Vagina (tissue), 2 donors: Measurements from ENCODE around the gene SRI. TPM values are rescaled to one million over a fixed set of nuclear protein-coding genes. Genes with fewer than 3 reads are reported as not detected.
"Not testable (repeated sequence)": the region's sequence is repeated elsewhere in the genome, so short reads cannot be mapped to it uniquely, and the experiment has no call there.

Experiments
- DNase-seq, 2 donors: peaks; one replicate each; pipeline ENCODE4 v3.0.0-alpha.2; 2017; ENCODE audit errors: extremely low spot score in 2 of 2
- H3K27ac ChIP-seq: fragments of 200-600 bp; sonication (generic); one replicate; pipeline ENCODE4 v1.5.1; 2019
- H3K27me3 ChIP-seq: fragments of 200-600 bp; sonication (generic); one replicate; pipeline ENCODE4 v1.5.1; 2019
- H3K36me3 ChIP-seq, 2 donors: fragments of 200-600 bp; sonication (generic); one replicate each; pipeline ENCODE4 v1.5.1; 2017 to 2019
- H3K4me1 ChIP-seq: fragments of 200-600 bp; sonication (generic); one replicate; pipeline ENCODE4 v1.5.1; 2019
- H3K4me3 ChIP-seq, 2 donors: fragments of 200-600 bp; sonication (generic); 1 replicate in 1 of 2; 2 replicates in 1 of 2; pipeline ENCODE4 v1.5.1; 2016 to 2019
- H3K9me3 ChIP-seq: fragments of 200-600 bp; sonication (generic); one replicate; pipeline ENCODE4 v1.5.1; 2019
- POLR2A ChIP-seq, 2 donors: fragments of 450-650 bp; IDR thresholded peaks; one replicate each; pipeline ENCODE4 v1.6.1; 2017; ENCODE audit warnings: antibody characterized with exemption in 2 of 2, mild to moderate bottlenecking in 2 of 2, moderate library complexity in 2 of 2
- POLR2AphosphoS5 ChIP-seq, 2 donors: sonication (generic); formaldehyde crosslinking; IDR thresholded peaks; one replicate each; pipeline ENCODE4 v1.9.0; 2017; ENCODE audit warnings: antibody characterized with exemption in 2 of 2, mild to moderate bottlenecking in 2 of 2, low read depth in 1 of 2; ENCODE audit not compliant: insufficient read depth in 1 of 2
- intact Hi-C: fragments of 100-400 bp; cut with DNase I; formaldehyde crosslinking; loops from one replicate; pipeline ENCODE4 v1.15.1; 2023
- total RNA-seq: library from RNA; depleted of rRNA; stranded (reverse); fragments of >200 nt; gene quantifications from one replicate; pipeline ENCODE4 v1.2.3, GENCODE V29; 2016
- TF ChIP-seq, protein P1 (sequence below), 3 experiments: fragments of 450-650 bp in 2 of 3; fragments of 200-600 bp in 1 of 3; sonication (generic) in 1 of 3; IDR thresholded peaks; one replicate each; pipeline ENCODE4 v1.5.1; 2017 to 2019; ENCODE audit warnings: antibody characterized with exemption in 3 of 3, mild to moderate bottlenecking in 2 of 3, moderate library complexity in 2 of 3

The SRI gene
- total RNA-seq, 1 donor from 2014 or later, result 53.0 TPM

DNA sequence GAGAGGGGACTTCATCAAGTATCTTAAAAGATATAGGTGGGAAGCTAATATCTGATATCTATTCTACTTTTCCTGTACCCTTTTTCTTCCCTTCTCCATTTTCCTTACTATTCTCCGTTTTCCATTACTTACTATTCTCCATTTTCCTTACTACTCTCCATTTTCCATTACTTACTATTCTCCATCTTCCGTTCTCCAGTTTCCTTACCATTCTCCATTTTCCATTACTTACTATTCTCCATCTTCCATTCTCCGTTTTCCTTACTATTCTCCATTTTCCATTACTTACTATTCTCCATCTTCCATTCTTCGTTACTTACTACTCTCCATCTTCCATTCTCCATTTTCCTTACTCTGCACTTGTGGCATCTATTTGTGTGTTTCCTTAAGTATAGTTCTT, 47.6 kb upstream of the SRI start:
- Histone ChIP-seq H3K4me1 (no peaks in the 10 kb centered on the region), H3K9me3 (no peaks in the 10 kb centered on the region), H3K27me3 (no peaks in the 10 kb centered on the region), H3K27ac (no peak overlapping the region), H3K36me3 (no peaks in the 10 kb centered on the region), H3K4me3 (no peak overlapping the region)
- intact Hi-C loops, result no loop called here
- no peak for DNase-seq
- no peak for TF ChIP-seq POLR2AphosphoS5 (IDR thresholded peaks at IDR 0.05; ENCODE audit: insufficient read depth in 1 of 2, low read depth in 1 of 2)
- TF ChIP-seq, protein P1, sequence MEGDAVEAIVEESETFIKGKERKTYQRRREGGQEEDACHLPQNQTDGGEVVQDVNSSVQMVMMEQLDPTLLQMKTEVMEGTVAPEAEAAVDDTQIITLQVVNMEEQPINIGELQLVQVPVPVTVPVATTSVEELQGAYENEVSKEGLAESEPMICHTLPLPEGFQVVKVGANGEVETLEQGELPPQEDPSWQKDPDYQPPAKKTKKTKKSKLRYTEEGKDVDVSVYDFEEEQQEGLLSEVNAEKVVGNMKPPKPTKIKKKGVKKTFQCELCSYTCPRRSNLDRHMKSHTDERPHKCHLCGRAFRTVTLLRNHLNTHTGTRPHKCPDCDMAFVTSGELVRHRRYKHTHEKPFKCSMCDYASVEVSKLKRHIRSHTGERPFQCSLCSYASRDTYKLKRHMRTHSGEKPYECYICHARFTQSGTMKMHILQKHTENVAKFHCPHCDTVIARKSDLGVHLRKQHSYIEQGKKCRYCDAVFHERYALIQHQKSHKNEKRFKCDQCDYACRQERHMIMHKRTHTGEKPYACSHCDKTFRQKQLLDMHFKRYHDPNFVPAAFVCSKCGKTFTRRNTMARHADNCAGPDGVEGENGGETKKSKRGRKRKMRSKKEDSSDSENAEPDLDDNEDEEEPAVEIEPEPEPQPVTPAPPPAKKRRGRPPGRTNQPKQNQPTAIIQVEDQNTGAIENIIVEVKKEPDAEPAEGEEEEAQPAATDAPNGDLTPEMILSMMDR (IDR thresholded peaks at IDR 0.05), result no peak
- TF ChIP-seq POLR2A (IDR thresholded peaks at IDR 0.05), result no peak

DNA sequence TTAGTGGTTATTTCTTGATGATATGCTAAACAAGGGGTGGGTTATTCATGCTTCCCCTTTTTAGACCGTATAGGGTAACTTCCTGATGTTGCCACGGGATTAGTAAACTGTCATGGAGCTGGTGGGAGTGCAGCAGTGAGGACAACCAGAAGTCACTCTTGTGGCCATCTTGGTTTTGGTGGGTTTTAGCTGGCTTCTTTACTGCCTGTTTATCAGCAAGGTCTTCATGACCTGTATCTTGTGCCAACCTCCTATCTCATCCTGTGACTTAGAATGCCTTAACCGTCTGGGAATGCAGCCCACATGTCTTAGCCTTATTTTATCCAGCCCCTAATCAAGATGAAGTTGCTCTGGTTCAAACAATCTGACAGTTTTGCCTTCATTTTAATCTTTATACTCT, 45.1 kb upstream of the SRI start:
- H3K27ac ChIP-seq, H3K36me3 ChIP-seq, H3K9me3 ChIP-seq, intact Hi-C loops, H3K4me1 ChIP-seq, DNase-seq, H3K4me3 ChIP-seq, H3K27me3 ChIP-seq: not testable (repeated sequence)

DNA sequence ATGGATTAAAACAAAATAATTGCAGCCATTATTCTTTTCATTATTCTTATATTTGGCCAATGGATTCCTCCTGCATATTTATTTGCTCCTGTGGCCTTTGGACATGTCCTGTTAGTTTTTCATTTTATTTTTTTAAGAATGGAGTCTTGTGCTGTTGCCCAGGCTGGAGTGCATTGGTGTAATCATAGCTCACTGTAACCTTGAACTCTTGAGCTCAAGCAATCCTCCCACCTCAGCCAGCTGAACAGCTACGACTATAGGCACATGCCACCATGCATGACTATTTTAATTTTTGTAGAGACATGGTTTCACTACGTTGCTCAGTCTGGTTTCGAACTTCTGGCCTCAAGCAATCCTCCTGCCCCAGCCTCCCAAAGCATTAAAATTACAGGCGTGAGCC, 42.7 kb upstream of the SRI start:
- H3K9me3 ChIP-seq, result no peaks in the 10 kb centered on the region
- intact Hi-C loops, result no loop called here
- H3K4me1 ChIP-seq, result no peaks in the 10 kb centered on the region
- no peaks in the 10 kb centered on the region for H3K36me3 ChIP-seq
- no peak overlapping the region for H3K27ac ChIP-seq
- no peak overlapping the region for H3K4me3 ChIP-seq
- no peaks in the 10 kb centered on the region for H3K27me3 ChIP-seq
- no peak for DNase-seq
- TF ChIP-seq POLR2A (IDR thresholded peaks at IDR 0.05), result no peak
- TF ChIP-seq, protein P1 (IDR thresholded peaks at IDR 0.05), result no peak
- TF ChIP-seq POLR2AphosphoS5 (IDR thresholded peaks at IDR 0.05; ENCODE audit: insufficient read depth in 1 of 2, low read depth in 1 of 2), result no peak

DNA sequence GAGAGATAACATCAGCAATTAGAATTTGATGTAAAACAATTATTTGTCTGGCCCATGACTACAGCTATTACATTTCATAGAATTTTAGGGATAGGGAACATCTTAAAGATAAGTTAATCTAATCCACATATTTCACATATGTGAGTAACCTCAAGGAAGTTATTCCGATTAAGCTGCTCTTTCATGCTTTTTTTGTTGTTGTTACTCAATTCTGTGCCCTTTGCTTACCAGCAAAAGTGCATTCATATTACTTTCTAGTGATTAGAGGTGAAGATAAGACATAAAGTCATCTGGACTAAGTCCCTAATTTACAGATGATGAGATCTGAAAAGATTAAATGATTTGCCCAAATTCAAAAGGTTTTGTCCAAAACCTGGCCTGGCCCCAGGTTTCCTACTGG, 40.9 kb upstream of the SRI start:
- intact Hi-C loops, result no loop called here
- no peak for TF ChIP-seq POLR2A (IDR thresholded peaks at IDR 0.05)
- TF ChIP-seq POLR2AphosphoS5 (IDR thresholded peaks at IDR 0.05; ENCODE audit: insufficient read depth in 1 of 2, low read depth in 1 of 2), result no peak
- TF ChIP-seq, protein P1 (IDR thresholded peaks at IDR 0.05), result no peak
- no peaks in the 10 kb centered on the region for H3K4me1 ChIP-seq
- no peaks in the 10 kb centered on the region for H3K36me3 ChIP-seq
- H3K4me3 ChIP-seq, result no peak overlapping the region
- H3K27ac ChIP-seq, result no peak overlapping the region
- no peaks in the 10 kb centered on the region for H3K27me3 ChIP-seq
- DNase-seq, result no peak
- no peaks in the 10 kb centered on the region for H3K9me3 ChIP-seq

DNA sequence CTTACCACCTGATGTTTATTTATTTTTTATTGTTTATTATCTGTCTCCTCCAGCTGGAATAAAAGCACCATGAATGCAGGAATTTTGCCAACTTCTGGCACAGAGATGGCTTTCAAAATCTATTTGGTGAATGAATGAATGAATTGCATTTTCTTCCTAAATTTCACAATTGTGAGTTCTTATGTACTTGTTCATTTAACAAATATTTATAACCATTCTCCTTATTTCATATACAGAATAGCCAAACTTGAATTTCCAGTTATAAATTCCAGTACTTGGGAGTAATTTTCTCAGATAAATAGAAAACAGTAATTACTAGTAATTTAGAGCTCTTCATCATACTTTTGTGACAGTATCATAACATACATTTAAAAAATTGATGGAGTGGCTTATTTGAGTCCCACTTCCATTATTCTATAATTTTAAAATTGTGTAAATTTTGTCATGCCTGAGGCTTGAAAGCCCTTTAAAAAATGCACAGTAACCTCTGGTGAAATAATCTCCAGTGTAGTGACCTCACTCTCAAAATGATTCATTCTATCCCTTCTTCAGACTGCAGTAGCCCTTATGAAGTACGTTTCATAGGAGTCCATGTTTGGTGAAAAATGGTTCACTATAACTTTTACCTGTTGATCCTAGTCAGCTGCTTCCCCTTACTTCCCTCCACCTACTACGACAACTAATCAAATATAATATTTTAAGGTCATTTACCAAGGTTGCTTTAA, 40.0 kb upstream of the SRI start:
- intact Hi-C loops, result no loop called here
- Histone ChIP-seq H3K4me3 (no peak overlapping the region), H3K9me3 (peaks cover 2% of the 10 kb centered on the region), H3K27me3 (no peaks in the 10 kb centered on the region), H3K36me3 (no peaks in the 10 kb centered on the region), H3K4me1 (no peaks in the 10 kb centered on the region), H3K27ac (no peak overlapping the region)
- no peak for DNase-seq
- TF ChIP-seq, protein P1 (IDR thresholded peaks at IDR 0.05), result no peak
- TF ChIP-seq POLR2AphosphoS5 (IDR thresholded peaks at IDR 0.05; ENCODE audit: insufficient read depth in 1 of 2, low read depth in 1 of 2), result no peak
- no peak for TF ChIP-seq POLR2A (IDR thresholded peaks at IDR 0.05)

DNA sequence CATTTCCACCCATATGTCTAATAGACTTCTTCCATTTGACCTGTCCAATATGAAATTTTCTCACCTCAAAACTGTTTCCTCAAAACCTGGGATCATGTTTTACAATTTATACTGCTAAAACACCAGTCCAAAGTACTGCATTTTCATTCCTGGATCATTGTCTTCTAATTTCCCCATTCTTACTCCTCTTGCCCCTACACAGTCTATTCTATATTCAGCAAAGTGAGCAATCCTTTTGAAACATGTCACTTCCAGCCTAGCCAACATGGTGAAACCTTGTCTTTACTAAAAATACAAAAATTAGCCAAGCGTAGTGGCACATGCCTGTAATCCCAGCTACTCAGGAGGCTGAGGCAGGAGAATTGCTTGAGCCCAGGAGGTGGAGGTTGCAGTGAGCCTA, 38.5 kb upstream of the SRI start:
- peaks cover 13% of the 10 kb centered on the region for H3K9me3 ChIP-seq
- H3K4me1 ChIP-seq, H3K27me3 ChIP-seq, DNase-seq, H3K36me3 ChIP-seq, H3K4me3 ChIP-seq, H3K27ac ChIP-seq, intact Hi-C loops: not testable (repeated sequence)
